Immature natural killer cell (primary cell): ENCODE measurements around the gene CCDC110. TPM values are rescaled to one million over a fixed set of nuclear protein-coding genes. Genes with fewer than 3 reads are reported as not detected.

Source experiments
- DNase-seq, 3 donors: peaks; one replicate each; pipeline ENCODE4 v3.0.0; 2022; ENCODE audit warnings: mixed read lengths in 1 of 3
- H3K27ac Mint-ChIP-seq, 6 donors: one replicate each; pipeline ENCODE4 v1.8.0; 2020; ENCODE audit warnings: mixed read lengths in 6 of 6, mild to moderate bottlenecking in 5 of 6, inconsistent platforms in 4 of 6, moderate library complexity in 3 of 6
- H3K27me3 Mint-ChIP-seq, 3 donors: one replicate each; pipeline ENCODE4 v1.8.0; 2020 to 2021; ENCODE audit warnings: low read depth in 3 of 3, mild to moderate bottlenecking in 3 of 3, mixed read lengths in 3 of 3, moderate library complexity in 3 of 3, inconsistent platforms in 1 of 3
- H3K36me3 Mint-ChIP-seq, 3 donors: one replicate each; pipeline ENCODE4 v1.8.0; 2020; ENCODE audit warnings: mixed read lengths in 3 of 3, inconsistent platforms in 2 of 3, mild to moderate bottlenecking in 2 of 3
- H3K4me1 Mint-ChIP-seq, 2 donors: one replicate each; pipeline ENCODE4 v1.8.0; 2020; ENCODE audit warnings: inconsistent platforms in 2 of 2, mild to moderate bottlenecking in 2 of 2, mixed read lengths in 2 of 2, moderate library complexity in 1 of 2
- H3K4me3 Mint-ChIP-seq, 5 donors: one replicate each; pipeline ENCODE4 v1.8.0; 2020; ENCODE audit warnings: mild to moderate bottlenecking in 5 of 5, mixed read lengths in 5 of 5, inconsistent platforms in 3 of 5, moderate library complexity in 3 of 5
- H3K9me3 Mint-ChIP-seq, 6 donors: one replicate each; pipeline ENCODE4 v1.8.0; 2020; ENCODE audit warnings: mild to moderate bottlenecking in 6 of 6, mixed read lengths in 6 of 6, inconsistent platforms in 4 of 6, moderate library complexity in 3 of 6
- polyA plus RNA-seq, 3 donors: library from polyadenylated mRNA; unstranded; fragments of 300-500 nt; fragmentation: Illumina TruSeq; gene quantifications; one replicate each; pipeline ENCODE4 v1.2.3, GENCODE V29; 2021

The CCDC110 gene
- polyA plus RNA-seq, 3 donors from 2014 or later: not detected

DNA sequence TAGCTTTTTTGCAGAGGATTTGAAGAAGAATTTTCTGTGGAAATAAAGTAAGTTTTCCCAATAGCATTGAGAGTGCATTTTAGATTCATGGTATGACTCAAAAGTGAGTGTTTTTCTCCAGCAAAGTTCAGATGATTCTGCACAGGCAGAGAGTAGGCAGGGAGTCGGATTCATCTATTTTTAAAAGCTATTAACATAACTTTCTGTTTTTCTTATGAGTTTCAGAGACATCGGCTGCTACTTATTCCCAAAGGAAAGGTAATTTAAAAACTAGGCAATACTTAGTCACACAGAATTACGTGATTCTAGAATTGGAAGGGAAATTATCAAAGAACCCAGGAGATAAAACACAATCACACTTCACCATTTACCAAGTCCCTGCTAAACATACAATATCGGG is 4.4 kb downstream of the CCDC110 start:
- H3K4me3 Mint-ChIP-seq: no peak overlapping the region
- H3K36me3 Mint-ChIP-seq: no peaks in the 10 kb centered on the region
- DNase-seq: no peak
- peaks cover 9 to 12% of the 10 kb centered on the region in 2 donors for H3K4me1 Mint-ChIP-seq
- no peak overlapping the region for H3K27ac Mint-ChIP-seq
- peaks cover 3 to 11% (median 5%) of the 10 kb centered on the region in 3 donors for H3K27me3 Mint-ChIP-seq
- H3K9me3 Mint-ChIP-seq: peaks cover 0 to 3% (median 0%) of the 10 kb centered on the region in 6 donors

DNA sequence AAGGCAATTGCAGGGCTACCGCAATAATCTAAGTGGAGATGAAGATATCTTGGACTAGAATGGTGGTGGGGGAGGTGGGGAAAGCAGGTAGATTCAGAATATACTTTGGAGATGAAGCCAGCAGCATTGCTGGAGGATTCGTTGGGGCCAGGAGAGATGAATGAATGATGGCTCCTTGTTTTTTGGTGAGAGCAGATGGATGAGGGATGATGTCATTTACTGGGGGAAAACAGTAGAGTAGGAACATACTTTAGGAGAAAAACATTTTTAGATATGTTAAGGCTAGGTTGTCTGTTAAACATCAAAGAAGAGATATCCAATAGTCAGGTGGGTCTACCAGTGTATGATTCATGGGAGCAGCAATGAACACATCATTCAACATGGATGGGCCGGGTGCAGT is 5.8 kb downstream of the CCDC110 start:
- H3K4me3 Mint-ChIP-seq: no peak overlapping the region
- H3K27me3 Mint-ChIP-seq: peaks cover 3 to 13% (median 6%) of the 10 kb centered on the region in 3 donors
- peaks cover 0 to 3% (median 0%) of the 10 kb centered on the region in 6 donors for H3K9me3 Mint-ChIP-seq
- no peak for DNase-seq
- peaks cover 4 to 7% of the 10 kb centered on the region in 2 donors for H3K4me1 Mint-ChIP-seq
- H3K27ac Mint-ChIP-seq: no peak overlapping the region
- H3K36me3 Mint-ChIP-seq: no peaks in the 10 kb centered on the region

GRCh38 chr4:185464887-185465286 is 6.6 kb downstream of the CCDC110 start:
- H3K4me1 Mint-ChIP-seq: no peaks in the 10 kb centered on the region
- H3K9me3 Mint-ChIP-seq: peaks cover 0 to 3% (median 0%) of the 10 kb centered on the region in 6 donors
- H3K36me3 Mint-ChIP-seq: no peaks in the 10 kb centered on the region
- H3K27me3 Mint-ChIP-seq: peaks cover 2 to 10% (median 8%) of the 10 kb centered on the region in 3 donors
- no peak overlapping the region for H3K27ac Mint-ChIP-seq
- DNase-seq: no peak
- H3K4me3 Mint-ChIP-seq: no peak overlapping the region

DNA sequence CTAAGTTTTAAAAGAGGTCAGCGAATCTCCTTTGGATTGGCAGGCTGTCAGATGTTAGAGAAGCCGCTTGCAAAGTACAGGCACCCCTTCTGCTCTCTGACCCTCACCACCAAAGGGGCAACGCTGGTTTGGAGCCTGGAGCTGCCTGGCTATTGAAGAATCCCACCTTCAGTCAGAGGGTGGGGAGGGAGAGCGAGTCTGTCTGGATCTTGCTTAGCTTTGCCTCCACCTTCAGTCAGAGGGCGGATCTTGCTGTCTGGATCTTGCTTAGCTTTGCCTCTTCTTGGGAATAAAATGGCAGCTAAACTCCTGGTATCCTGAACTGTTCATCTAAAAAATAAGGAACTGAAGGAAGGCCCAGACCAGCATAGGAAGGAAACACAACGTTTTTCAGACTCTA is 7.3 kb downstream of the CCDC110 start:
- Mint-ChIP-seq H3K36me3 (no peaks in the 10 kb centered on the region), H3K4me3 (no peak overlapping the region), H3K27me3 (peaks cover 3 to 10% (median 8%) of the 10 kb centered on the region in 3 donors), H3K27ac (no peak overlapping the region), H3K9me3 (peaks cover 0 to 3% (median 0%) of the 10 kb centered on the region in 6 donors), H3K4me1 (no peaks in the 10 kb centered on the region)
- no peak for DNase-seq

GRCh38 chr4:185463541-185463940 is 8.0 kb downstream of the CCDC110 start:
- no peak overlapping the region for H3K27ac Mint-ChIP-seq
- no peak overlapping the region for H3K4me3 Mint-ChIP-seq
- H3K36me3 Mint-ChIP-seq: no peaks in the 10 kb centered on the region
- peaks cover 0 to 3% (median 0%) of the 10 kb centered on the region in 6 donors for H3K9me3 Mint-ChIP-seq
- H3K4me1 Mint-ChIP-seq: no peaks in the 10 kb centered on the region
- DNase-seq: no peak
- peaks cover 6 to 9% (median 8%) of the 10 kb centered on the region in 3 donors for H3K27me3 Mint-ChIP-seq

DNA sequence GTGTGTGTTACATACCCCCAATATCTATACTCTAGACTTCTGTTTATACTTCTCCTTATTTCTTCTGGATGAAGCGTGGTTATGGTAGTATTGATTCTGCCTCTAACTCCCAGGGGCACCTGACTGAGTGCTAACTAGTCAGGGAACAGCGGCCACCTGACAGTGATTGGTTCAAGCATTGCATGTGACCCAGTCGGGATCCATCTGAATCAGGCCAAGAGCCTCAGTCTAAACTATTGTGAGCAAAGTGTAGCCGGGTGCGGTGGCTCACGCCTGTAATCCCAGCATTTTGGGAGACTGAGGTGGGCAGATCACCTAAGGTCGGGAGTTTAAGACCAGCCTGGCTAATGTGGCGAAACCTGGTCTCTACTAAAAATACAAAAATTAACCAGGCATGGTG is 10.0 kb downstream of the CCDC110 start:
- Mint-ChIP-seq H3K4me3 (no peak overlapping the region), H3K27me3 (peaks cover 4 to 9% (median 6%) of the 10 kb centered on the region in 3 donors), H3K27ac (no peak overlapping the region), H3K9me3 (peaks cover 0 to 3% (median 0%) of the 10 kb centered on the region in 6 donors), H3K36me3 (no peaks in the 10 kb centered on the region), H3K4me1 (no peaks in the 10 kb centered on the region)
- DNase-seq: no peak

DNA sequence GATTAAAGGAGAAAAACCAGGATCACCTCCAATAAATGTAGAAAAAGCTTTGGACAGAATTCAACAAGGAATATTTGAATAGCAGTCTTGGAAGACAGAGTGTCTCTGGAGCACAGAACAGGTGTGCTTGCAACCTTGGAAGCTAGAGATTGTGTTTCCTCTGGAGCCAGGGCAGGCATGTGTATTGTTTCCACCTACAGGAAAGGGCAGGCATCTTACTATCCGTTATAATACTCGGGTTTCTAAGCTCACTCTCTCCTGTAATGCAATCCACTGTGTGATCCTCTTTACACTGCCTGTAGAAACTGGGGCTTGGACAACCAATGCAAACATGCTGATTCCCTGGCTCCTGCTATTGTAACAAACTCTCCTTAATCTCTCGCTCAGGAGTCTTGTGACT is 14.4 kb downstream of the CCDC110 start:
- Mint-ChIP-seq H3K4me1 (no peaks in the 10 kb centered on the region), H3K4me3 (no peak overlapping the region), H3K9me3 (no peaks in the 10 kb centered on the region), H3K27ac (no peak overlapping the region), H3K27me3 (peaks cover 6 to 13% (median 7%) of the 10 kb centered on the region in 3 donors), H3K36me3 (no peaks in the 10 kb centered on the region)
- DNase-seq: no peak

GRCh38 chr4:185456131-185456530 is 15.4 kb downstream of the CCDC110 start:
- H3K4me1 Mint-ChIP-seq: no peaks in the 10 kb centered on the region
- no peak overlapping the region for H3K4me3 Mint-ChIP-seq
- H3K27me3 Mint-ChIP-seq: peaks cover 3 to 13% (median 7%) of the 10 kb centered on the region in 3 donors
- DNase-seq: no peak
- H3K9me3 Mint-ChIP-seq: no peaks in the 10 kb centered on the region
- H3K36me3 Mint-ChIP-seq: no peaks in the 10 kb centered on the region
- no peak overlapping the region for H3K27ac Mint-ChIP-seq

- no peak for DNase-seq
- Mint-ChIP-seq H3K4me3 (no peak overlapping the region), H3K4me1 (no peaks in the 10 kb centered on the region), H3K27ac (no peak overlapping the region), H3K36me3 (no peaks in the 10 kb centered on the region), H3K9me3 (no peaks in the 10 kb centered on the region), H3K27me3 (peaks cover 2 to 9% (median 4%) of the 10 kb centered on the region in 3 donors)
Observed at GRCh38 chr4:185445209-185445608, 26.3 kb downstream of the CCDC110 start.

- H3K27me3 Mint-ChIP-seq: peaks cover 2 to 9% (median 2%) of the 10 kb centered on the region in 3 donors
- H3K4me1 Mint-ChIP-seq: no peaks in the 10 kb centered on the region
- H3K27ac Mint-ChIP-seq: no peak overlapping the region
- H3K36me3 Mint-ChIP-seq: no peaks in the 10 kb centered on the region
- no peak for DNase-seq
- H3K4me3 Mint-ChIP-seq: no peak overlapping the region
- no peaks in the 10 kb centered on the region for H3K9me3 Mint-ChIP-seq
Observed at GRCh38 chr4:185441479-185441878, 30.1 kb downstream of the CCDC110 start.

- Mint-ChIP-seq H3K27me3 (peaks cover 4 to 12% (median 11%) of the 10 kb centered on the region in 3 donors), H3K4me3 (no peak overlapping the region), H3K9me3 (no peaks in the 10 kb centered on the region), H3K4me1 (no peaks in the 10 kb centered on the region), H3K36me3 (no peaks in the 10 kb centered on the region), H3K27ac (no peak overlapping the region)
- no peak for DNase-seq
Observed at GRCh38 chr4:185437809-185438208, 33.7 kb downstream of the CCDC110 start.

- Mint-ChIP-seq H3K4me3 (no peak overlapping the region), H3K27me3 (peaks cover 2 to 11% (median 6%) of the 10 kb centered on the region in 3 donors), H3K27ac (no peak overlapping the region), H3K36me3 (no peaks in the 10 kb centered on the region), H3K9me3 (no peaks in the 10 kb centered on the region), H3K4me1 (no peaks in the 10 kb centered on the region)
- DNase-seq: no peak
Observed at GRCh38 chr4:185435466-185435865, 36.1 kb downstream of the CCDC110 start.

DNA sequence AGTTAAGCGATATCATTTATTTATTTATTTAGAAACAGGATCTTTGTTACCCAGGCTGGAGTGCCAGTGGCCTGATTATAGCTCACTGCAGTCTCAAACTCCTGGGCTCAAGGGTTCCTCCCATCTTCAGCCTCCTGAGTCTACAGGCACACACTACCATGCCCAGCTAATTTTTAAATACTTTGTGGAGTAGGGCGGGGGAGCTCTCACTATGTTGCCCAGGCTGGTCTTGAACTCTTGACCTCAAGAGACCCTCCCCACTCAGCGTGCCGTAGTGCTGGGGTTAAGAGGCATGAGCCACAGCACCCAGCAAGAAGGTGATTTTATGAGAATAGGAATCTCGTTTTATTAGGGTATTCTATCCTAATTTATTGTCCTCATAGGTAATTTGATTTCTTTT is 41.9 kb downstream of the CCDC110 start:
- DNase-seq: no peak
- H3K9me3 Mint-ChIP-seq: no peaks in the 10 kb centered on the region
- H3K27ac Mint-ChIP-seq: no peak overlapping the region
- H3K4me1 Mint-ChIP-seq: peaks cover 15% of the 10 kb centered on the region in 2 donors
- H3K4me3 Mint-ChIP-seq: no peak overlapping the region
- H3K36me3 Mint-ChIP-seq: no peaks in the 10 kb centered on the region
- peaks cover 5 to 30% (median 13%) of the 10 kb centered on the region in 3 donors for H3K27me3 Mint-ChIP-seq

DNA sequence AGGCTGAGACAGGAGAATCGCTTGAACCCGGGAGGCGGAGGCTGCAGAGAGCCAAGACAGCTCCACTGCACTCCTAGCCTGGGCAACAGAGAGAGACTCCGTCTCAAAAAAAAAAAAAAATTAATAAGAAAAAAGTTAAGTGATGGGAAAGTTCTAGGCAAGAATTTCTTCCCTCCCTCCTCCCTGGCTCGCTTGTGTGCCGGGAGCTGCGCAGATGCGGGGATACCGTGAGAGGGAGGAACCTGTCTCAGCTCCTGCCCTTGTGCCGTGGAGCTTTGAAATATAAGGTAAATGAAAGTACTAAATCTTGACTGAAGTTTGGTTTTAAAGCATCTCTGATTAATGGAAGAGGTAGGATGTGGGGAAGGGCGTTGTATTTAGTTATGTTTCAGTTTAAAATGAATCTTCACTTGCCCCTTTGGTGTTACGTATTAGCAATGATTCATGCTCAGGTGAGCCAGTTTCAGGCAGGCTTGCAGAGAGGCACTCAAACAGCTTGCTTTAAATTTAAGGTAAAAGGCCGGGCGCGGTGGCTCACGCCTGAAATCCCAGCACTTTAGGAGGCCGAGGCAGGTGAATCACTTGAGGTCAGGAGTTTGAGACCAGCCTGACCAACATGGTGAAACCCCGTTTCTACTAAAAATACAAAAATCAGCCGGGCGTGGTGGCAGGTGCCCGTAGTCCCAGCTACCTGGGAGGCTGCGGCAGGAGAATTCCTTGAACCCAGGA is 44.4 kb downstream of the CCDC110 start:
- H3K4me1 Mint-ChIP-seq: peaks cover 15 to 29% of the 10 kb centered on the region in 2 donors
- peak overlapping the region in 5 of 6 donors; percentile 15 to 96 (median 59) for H3K27ac Mint-ChIP-seq
- no peaks in the 10 kb centered on the region for H3K9me3 Mint-ChIP-seq
- H3K36me3 Mint-ChIP-seq: peaks cover 0 to under 1% (median 0%) of the 10 kb centered on the region in 3 donors
- peaks cover 5 to 27% (median 15%) of the 10 kb centered on the region in 3 donors for H3K27me3 Mint-ChIP-seq
- no peak for DNase-seq
- peak overlapping the region in 4 of 5 donors; percentile 5 to 92 (median 43) for H3K4me3 Mint-ChIP-seq
